Measurements from ENCODE around the gene CPVL.

Gene CPVL

GRCh38 chr7:28957751-28958234, 188.5 kb downstream of the CPVL start:
- H3K27ac ChIP-seq, result no peak overlapping the region
- POLR2A ChIA-PET (ENCODE audit: low non-redundant PET), result no interaction called here
- TF ChIP-seq CTCF (conservative IDR thresholded peaks at IDR 0.05; ENCODE audit: low read depth), result no peak
- DNase-seq (ENCODE audit: low spot score), result no peak
- CTCF ChIA-PET, result interaction anchor here (0.6 to 4.6 kb wide), 6 partner anchors 31 to 387 kb away, joined by 3 to 37 read pairs (median 8); no protein-coding TSS in a partner anchor

- no peak for DNase-seq (ENCODE audit: low spot score)
- ChIA-PET CTCF (interaction anchor here (0.6 to 4.6 kb wide), 23 partner anchors 19 to 432 kb away, joined by 3 to 37 read pairs (median 4); partner anchors contain the start of gene CPVL), POLR2A (ENCODE audit: low non-redundant PET) (no interaction called here)
- no peak overlapping the region for H3K27ac ChIP-seq
- TF ChIP-seq CTCF (conservative IDR thresholded peaks at IDR 0.05; ENCODE audit: low read depth), result no peak
These were observed 189.1 kb downstream of the CPVL start for GRCh38 chr7:28957064-28957750.

- ChIA-PET CTCF (interaction anchor here (0.5 to 4.6 kb wide), 35 partner anchors 19 to 1085 kb away, joined by 3 to 37 read pairs (median 3); partner anchors contain the start of gene CPVL), POLR2A (ENCODE audit: low non-redundant PET) (no interaction called here)
- TF ChIP-seq CTCF (conservative IDR thresholded peaks at IDR 0.05; ENCODE audit: low read depth), result peak; percentile 52
- H3K27ac ChIP-seq, result no peak overlapping the region
- peak; percentile 63 for DNase-seq (ENCODE audit: low spot score)
These were observed 189.7 kb downstream of the CPVL start for GRCh38 chr7:28956608-28957063.

- DNase-seq (ENCODE audit: low spot score), result peak; percentile 63
- CTCF ChIA-PET, result interaction anchor here (0.5 to 4.6 kb wide), 36 partner anchors 12 to 1086 kb away, joined by 3 to 37 read pairs (median 3); partner anchors contain the start of gene CPVL
- no peak overlapping the region for H3K27ac ChIP-seq
- peak; percentile 38; the same call in 1 of the 2 replicates for TF ChIP-seq CTCF (conservative IDR thresholded peaks at IDR 0.05; ENCODE audit: low read depth)
- POLR2A ChIA-PET (ENCODE audit: low non-redundant PET), result no interaction called here
These were observed 190.4 kb downstream of the CPVL start for GRCh38 chr7:28955718-28956607.

GRCh38 chr7:28955356-28955717, 191.0 kb downstream of the CPVL start:
- ChIA-PET CTCF (interaction anchor here (0.6 to 4.6 kb wide), 11 partner anchors 13 to 530 kb away, joined by 3 to 37 read pairs (median 6); no protein-coding TSS in a partner anchor), POLR2A (ENCODE audit: low non-redundant PET) (no interaction called here)
- no peak for DNase-seq (ENCODE audit: low spot score)
- no peak overlapping the region for H3K27ac ChIP-seq
- no peak for TF ChIP-seq CTCF (conservative IDR thresholded peaks at IDR 0.05; ENCODE audit: low read depth)

- ChIA-PET CTCF (interaction anchor here (1.6 to 4.6 kb wide), 2 partner anchors 28 to 162 kb away, joined by 3 to 30 read pairs; no protein-coding TSS in a partner anchor), POLR2A (ENCODE audit: low non-redundant PET) (no interaction called here)
- TF ChIP-seq CTCF (conservative IDR thresholded peaks at IDR 0.05; ENCODE audit: low read depth), result no peak
- H3K27ac ChIP-seq, result no peak overlapping the region
- DNase-seq (ENCODE audit: low spot score), result no peak
These were observed 191.4 kb downstream of the CPVL start for GRCh38 chr7:28954946-28955345.
